Heart left ventricle (tissue), 16 donors: ENCODE measurements around the gene F3. TPM values are rescaled to one million over a fixed set of nuclear protein-coding genes. Genes with fewer than 3 reads are reported as not detected.

Source experiments
- ATAC-seq, 4 donors: fragments of 200-7000 bp; cut with Tn5 transposase; one replicate each; pipeline ENCODE4 v1.9.1; 2020 to 2022; ENCODE audit warnings: moderate library complexity in 4 of 4, mild to moderate bottlenecking in 3 of 4, moderate number of reproducible peaks in 1 of 4
- DNase-seq, 5 donors: peaks; one replicate each; pipeline ENCODE4 v3.0.0-alpha.2; 2020
- H3K27ac ChIP-seq, 12 donors: fragments of 200-600 bp; sonication (generic) in 4 of 12; one replicate each; pipeline versions ENCODE4 v1.5.0 to v1.8.0; 2016 to 2022; ENCODE audit warnings: mild to moderate bottlenecking in 2 of 12
- H3K27me3 ChIP-seq, 9 donors: fragments of 200-600 bp; sonication (generic) in 2 of 9; one replicate each; pipeline versions ENCODE4 v1.5.1 to v1.8.0; 2016 to 2022; ENCODE audit warnings: mild to moderate bottlenecking in 3 of 9
- H3K36me3 ChIP-seq, 9 donors: fragments of 200-600 bp; sonication (generic) in 2 of 9; one replicate each; pipeline versions ENCODE4 v1.5.0 to v1.8.0; 2018 to 2022; ENCODE audit warnings: mild to moderate bottlenecking in 2 of 9
- H3K4me1 ChIP-seq, 12 donors: fragments of 200-600 bp; sonication (generic) in 4 of 12; one replicate each; pipeline versions ENCODE4 v1.5.0 to v1.8.0; 2016 to 2022; ENCODE audit warnings: mild to moderate bottlenecking in 3 of 12
- H3K4me3 ChIP-seq, 12 donors: fragments of 200-600 bp; sonication (generic) in 4 of 12; one replicate each; pipeline versions ENCODE4 v1.5.0 to v1.8.0; 2017 to 2022; ENCODE audit warnings: mild to moderate bottlenecking in 9 of 12, moderate library complexity in 4 of 12
- H3K9me3 ChIP-seq, 12 donors: fragments of 200-600 bp; sonication (generic) in 4 of 12; one replicate each; pipeline versions ENCODE4 v1.5.0 to v1.8.0; 2016 to 2022; ENCODE audit warnings: mild to moderate bottlenecking in 1 of 12
- CTCF ChIP-seq, 12 donors: fragments of 200-600 bp; sonication (generic) in 4 of 12; IDR thresholded peaks; one replicate each; pipeline versions ENCODE4 v1.5.0 to v1.8.0; 2018 to 2022; ENCODE audit warnings: antibody characterized with exemption in 12 of 12, mild to moderate bottlenecking in 5 of 12
- POLR2A ChIP-seq, 2 donors: fragments of 450-650 bp; IDR thresholded peaks; one replicate each; pipeline ENCODE4 v1.6.1; 2017; ENCODE audit warnings: antibody characterized with exemption in 2 of 2, mild to moderate bottlenecking in 2 of 2, moderate library complexity in 2 of 2
- WGBS, 4 donors: extraction: QIAGEN DNeasy Blood & Tissue Kit in 2 of 4; methylation state at CpG; one replicate each; pipeline versions ENCODE4 v1.1.5 to v1.1.7; 2013 to 2018; 5-methylcytosine and 5-hydroxymethylcytosine counted together
- intact Hi-C, 10 donors: fragments of 100-400 bp; cut with DNase I; formaldehyde crosslinking; loops; one replicate each; pipeline versions ENCODE4 v1.11.1 to v1.14.2; 2022
- polyA plus RNA-seq, 2 donors: library from polyadenylated mRNA; stranded (reverse); fragments of 200-250 nt; gene quantifications; one replicate each; pipeline ENCODE4 v1.2.3, GENCODE V29; 2013
- total RNA-seq, 9 donors: library from RNA; depleted of rRNA in 2 of 9; stranded (reverse); fragments of >200 nt in 2 of 9; fragmentation: NEBNext Ultra II Directional in 3 of 9; extraction: Animal tissue kit (Norgen Biotek cat#: 25700) in 3 of 9; gene quantifications; one replicate each; pipeline versions ENCODE4 v1.1.0 to v1.2.4, GENCODE V29; 2016 to 2023
- donor health status: ischemic (EF 13 %, LVEDD 7.1; RV severe dilation, severe dysfunction).
- donor health status: healthy with polysubstance abuse.
- donor health status: DM: no; HTN: yes; CAD: no.
- donor health status: DM: no; HTN: no; CAD: no.
- donor health status: ischemic (EF 25% LVEDD 6.9; RV normal size, moderate dysfunction).
- donor health status: ischemic (EF 25% LVEDD 5.7; RV mildly dilated, moderate dysfunction).
- donor health status: healthy.
- donor health status: DM: yes; HTN: yes; CAD: no.
- donor health status: ischemic (EF 35%, LVEDD 5.7; RV mildly dilated, moderate dysfunction).
- donor health status: nonischemic (EF 11% LVEDD 7.7; RV severe dilation, severe dysfunction).
- donor health status: DM: yes; HTN: yes; CAD: no.
- donor health status: PGD.
- donor health status: ischemic (EF 29% LVEDD 5.4; RV normal size, mild dysfunction).
- donor health status: nonischemic (EF 23%, LVEDD 6.1; RV moderate dilation, normal function).

The F3 gene
- total and polyA plus RNA-seq, 11 donors = 25.4 to 88.8 (median 49.7) TPM

- TF ChIP-seq POLR2A (IDR thresholded peaks at IDR 0.05) (no peak), CTCF (IDR thresholded peaks at IDR 0.05) (no peak)
- 1 to 3% (median 2%) methylated on average over 13 to 26 of the region's 26 CpGs for WGBS, 4 donors
- Histone ChIP-seq H3K9me3 (no peaks in the 10 kb centered on the region), H3K36me3 (peaks cover 0 to 3% (median 0%) of the 10 kb centered on the region in 9 donors), H3K4me3 (peak overlapping the region; percentile 48 to 87 (median 74)), H3K4me1 (peaks cover 0 to 34% (median 25%) of the 10 kb centered on the region in 12 donors), H3K27ac (peak overlapping the region; percentile 80 to 95 (median 92)), H3K27me3 (no peaks in the 10 kb centered on the region)
- intact Hi-C loops = loop anchor here in 5 of 10 donors (5.0 to 10.0 kb wide), 7 partner anchors 53 to 260 kb away; no protein-coding TSS in a partner anchor
- DNase-seq (peak; percentile 60 to 77 (median 67)), ATAC-seq (peak in 3 of 4 donors; percentile 23 to 44 (median 30))
These were observed 720 bp upstream of the F3 start for GRCh38 chr1:94542088-94542870.

- intact Hi-C loops = loop anchor here in 5 of 10 donors (5.0 to 10.0 kb wide), 7 partner anchors 54 to 262 kb away; no protein-coding TSS in a partner anchor
- Histone ChIP-seq H3K4me3 (peak overlapping the region; percentile 48 to 87 (median 74)), H3K36me3 (peaks cover 0 to 7% (median 0%) of the 10 kb centered on the region in 9 donors), H3K27me3 (no peaks in the 10 kb centered on the region), H3K4me1 (peaks cover 0 to 44% (median 29%) of the 10 kb centered on the region in 12 donors), H3K9me3 (no peaks in the 10 kb centered on the region), H3K27ac (peak overlapping the region; percentile 73 to 95 (median 92))
- ATAC-seq (peak in 1 of 4 donors; percentile 1), DNase-seq (no peak)
- no peak for TF ChIP-seq POLR2A (IDR thresholded peaks at IDR 0.05)
- WGBS, 4 donors = 30 to 46% (median 35%) methylated on average over 23 of the region's 23 CpGs
These were observed 916 bp downstream of the F3 start for GRCh38 chr1:94540440-94541245.

- peak overlapping the region; percentile 8 to 95 (median 90) for H3K27ac ChIP-seq
- TF ChIP-seq POLR2A (IDR thresholded peaks at IDR 0.05) = no peak
- no peak for TF ChIP-seq CTCF (IDR thresholded peaks at IDR 0.05)
- no peaks in the 10 kb centered on the region for H3K27me3 ChIP-seq
- intact Hi-C loops = loop anchor here in 1 of 10 donors (5.0 kb wide), 1 partner anchor 58 kb away; no protein-coding TSS in a partner anchor
- peak; percentile 38 to 50 (median 44) for ATAC-seq
- peak overlapping the region in 11 of 12 donors; percentile 48 to 87 (median 73) for H3K4me3 ChIP-seq
- H3K4me1 ChIP-seq = peaks cover 0 to 49% (median 27%) of the 10 kb centered on the region in 12 donors
- H3K9me3 ChIP-seq = no peaks in the 10 kb centered on the region
- DNase-seq = peak in 4 of 5 donors; percentile 26 to 76 (median 52)
- WGBS, 4 donors = 46 to 61% (median 51%) methylated on average over 3 of the region's 3 CpGs
- peaks cover 0 to 15% (median 5%) of the 10 kb centered on the region in 9 donors for H3K36me3 ChIP-seq
These were observed 2.1 kb downstream of the F3 start for GRCh38 chr1:94539496-94539895.

GRCh38 chr1:94538243-94538827, 3.2 kb downstream of the F3 start:
- peaks cover 0 to 22% (median 11%) of the 10 kb centered on the region in 9 donors for H3K36me3 ChIP-seq
- peak in 2 of 12 donors; percentile 7 to 22 for TF ChIP-seq CTCF (IDR thresholded peaks at IDR 0.05)
- TF ChIP-seq POLR2A (IDR thresholded peaks at IDR 0.05) = no peak
- intact Hi-C loops = loop anchor here in 1 of 10 donors (5.0 kb wide), 1 partner anchor 59 kb away; no protein-coding TSS in a partner anchor
- ATAC-seq (no peak), DNase-seq (no peak)
- no peaks in the 10 kb centered on the region for H3K27me3 ChIP-seq
- WGBS, 4 donors = 44 to 49% (median 46%) methylated on average over 6 of the region's 6 CpGs
- peaks cover 0 to 45% (median 21%) of the 10 kb centered on the region in 12 donors for H3K4me1 ChIP-seq
- H3K27ac ChIP-seq = peak overlapping the region in 9 of 12 donors; percentile 24 to 95 (median 93)
- no peaks in the 10 kb centered on the region for H3K9me3 ChIP-seq
- H3K4me3 ChIP-seq = peak overlapping the region in 11 of 12 donors; percentile 18 to 87 (median 73)
